ENCODE results near the gene ATAD1.

DNA sequence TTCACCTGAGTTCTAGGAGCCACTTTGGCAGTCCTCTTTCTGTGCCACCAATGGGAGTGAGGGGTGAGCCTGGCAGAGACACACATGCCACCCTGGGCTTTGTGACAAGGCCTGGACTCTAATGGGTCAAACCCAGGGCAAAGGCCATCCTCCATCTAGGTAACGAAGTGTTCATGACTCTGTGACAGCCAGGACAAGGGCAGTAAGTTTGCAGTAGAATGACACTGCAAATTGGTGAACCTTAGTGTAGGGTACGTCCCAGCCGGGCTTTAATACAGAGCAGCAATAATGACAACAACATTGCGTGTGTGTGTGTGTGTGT, 115.1 kb downstream of the ATAD1 start:
- TF ChIP-seq, protein P1, sequence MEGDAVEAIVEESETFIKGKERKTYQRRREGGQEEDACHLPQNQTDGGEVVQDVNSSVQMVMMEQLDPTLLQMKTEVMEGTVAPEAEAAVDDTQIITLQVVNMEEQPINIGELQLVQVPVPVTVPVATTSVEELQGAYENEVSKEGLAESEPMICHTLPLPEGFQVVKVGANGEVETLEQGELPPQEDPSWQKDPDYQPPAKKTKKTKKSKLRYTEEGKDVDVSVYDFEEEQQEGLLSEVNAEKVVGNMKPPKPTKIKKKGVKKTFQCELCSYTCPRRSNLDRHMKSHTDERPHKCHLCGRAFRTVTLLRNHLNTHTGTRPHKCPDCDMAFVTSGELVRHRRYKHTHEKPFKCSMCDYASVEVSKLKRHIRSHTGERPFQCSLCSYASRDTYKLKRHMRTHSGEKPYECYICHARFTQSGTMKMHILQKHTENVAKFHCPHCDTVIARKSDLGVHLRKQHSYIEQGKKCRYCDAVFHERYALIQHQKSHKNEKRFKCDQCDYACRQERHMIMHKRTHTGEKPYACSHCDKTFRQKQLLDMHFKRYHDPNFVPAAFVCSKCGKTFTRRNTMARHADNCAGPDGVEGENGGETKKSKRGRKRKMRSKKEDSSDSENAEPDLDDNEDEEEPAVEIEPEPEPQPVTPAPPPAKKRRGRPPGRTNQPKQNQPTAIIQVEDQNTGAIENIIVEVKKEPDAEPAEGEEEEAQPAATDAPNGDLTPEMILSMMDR (conservative IDR thresholded peaks at IDR 0.05; ENCODE audit: low read depth, low read length) = no peak
- no peak for TF ChIP-seq CHD1 (IDR thresholded peaks at IDR 0.05; ENCODE audit: low read depth, low read length)
- TF ChIP-seq RFX5 (IDR thresholded peaks at IDR 0.05; ENCODE audit: low read depth, low read length) = no peak

Measured in IMR-90 (cell line).